GM19099 (cell line): ENCODE data around the gene BMP15.

Source experiments
- POLR2A ChIP-seq: IDR thresholded peaks from 3 replicates; pipeline ENCODE4 v1.6.1; 2011; ENCODE audit warnings: low read depth; ENCODE audit not compliant: insufficient read length; ENCODE audit errors: extremely low read depth

Gene BMP15

GRCh38 chrX:50910685-50911176, at the start of gene BMP15:
TSS of gene BMP15 (plus strand) at chrX:50910735. CDS start at chrX:50910784, 49 bp downstream.
- TF ChIP-seq POLR2A = no peak

- no peak for TF ChIP-seq POLR2A
Measured at GRCh38 chrX:50863471-50863870, 47.1 kb upstream of the BMP15 start.

GRCh38 chrX:50865311-50865710, 45.2 kb upstream of the BMP15 start:
- no peak for TF ChIP-seq POLR2A

GRCh38 chrX:50871922-50872453, 38.5 kb upstream of the BMP15 start:
- TF ChIP-seq POLR2A = no peak

GRCh38 chrX:50874876-50875275, 35.7 kb upstream of the BMP15 start:
- no peak for TF ChIP-seq POLR2A

- no peak for TF ChIP-seq POLR2A
Measured at GRCh38 chrX:50876551-50876950, 34.0 kb upstream of the BMP15 start.

GRCh38 chrX:50877310-50877709, 33.2 kb upstream of the BMP15 start:
- no peak for TF ChIP-seq POLR2A

- TF ChIP-seq POLR2A = no peak
Measured at GRCh38 chrX:50881028-50881427, 29.5 kb upstream of the BMP15 start.

- TF ChIP-seq POLR2A = no peak
Measured at GRCh38 chrX:50888884-50889283, 21.7 kb upstream of the BMP15 start.

GRCh38 chrX:50889582-50889981, 21.0 kb upstream of the BMP15 start:
- no peak for TF ChIP-seq POLR2A

- TF ChIP-seq POLR2A = no peak
Measured at GRCh38 chrX:50893047-50893446, 17.5 kb upstream of the BMP15 start.

- TF ChIP-seq POLR2A = no peak
Measured at GRCh38 chrX:50893466-50893865, 17.1 kb upstream of the BMP15 start.

GRCh38 chrX:50905334-50905733, 5.2 kb upstream of the BMP15 start:
- no peak for TF ChIP-seq POLR2A

- no peak for TF ChIP-seq POLR2A
Measured at GRCh38 chrX:50913520-50913919, 3.0 kb downstream of the BMP15 start.

GRCh38 chrX:50920132-50920531, 9.6 kb downstream of the BMP15 start:
- TF ChIP-seq POLR2A = no peak

- TF ChIP-seq POLR2A = no peak
Measured at GRCh38 chrX:50927127-50927526, 16.6 kb downstream of the BMP15 start.

- no peak for TF ChIP-seq POLR2A
Measured at GRCh38 chrX:50941638-50942037, 31.1 kb downstream of the BMP15 start.
